Choroid plexus epithelial cell (primary cell): Measurements from ENCODE around the gene TMEM51.

ENCODE experiments used
- DNase-seq: peaks from one replicate; pipeline ENCODE4 v3.0.0-alpha.2; 2010; ENCODE audit warnings: low read depth
- H3K4me3 ChIP-seq: 2 replicates; pipeline ENCODE4 v1.5.1; 2011; ENCODE audit warnings: low read depth, mild to moderate bottlenecking, control low read depth, low read length, moderate library complexity
- CTCF ChIP-seq: conservative IDR thresholded peaks from 2 replicates; pipeline ENCODE4 v1.5.1; 2011; ENCODE audit warnings: low read depth, mild to moderate bottlenecking, control low read depth, inconsistent platforms, low read length, moderate library complexity

Gene TMEM51

DNA sequence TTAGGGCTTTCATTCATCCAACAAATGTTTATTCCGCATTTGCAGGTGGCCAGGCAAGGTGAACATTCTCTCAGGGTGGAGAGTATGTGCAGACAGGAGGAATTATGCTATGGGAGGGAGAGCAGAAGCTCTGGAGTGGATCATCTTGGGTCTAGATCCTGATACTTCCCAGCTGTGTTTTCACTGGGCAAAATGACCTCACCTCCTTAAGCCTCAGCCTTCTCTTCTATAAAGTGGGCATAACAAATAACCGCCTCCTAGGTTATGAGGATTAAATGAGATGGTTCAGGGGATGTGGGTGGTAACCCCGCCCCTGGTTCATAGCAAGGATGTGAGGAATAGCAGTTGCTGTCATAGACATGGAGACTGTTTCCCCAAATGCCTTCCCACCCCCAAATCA, 1.7 kb upstream of the TMEM51 start:
- no peak for TF ChIP-seq CTCF
- no peak overlapping the region for H3K4me3 ChIP-seq
- no peak for DNase-seq

GRCh38 chr1:15152318-15153183, 996 bp upstream of the TMEM51 start:
- peak; percentile 84 for TF ChIP-seq CTCF
- H3K4me3 ChIP-seq: peak overlapping the region; percentile 68
- peak; percentile 94 for DNase-seq

DNA sequence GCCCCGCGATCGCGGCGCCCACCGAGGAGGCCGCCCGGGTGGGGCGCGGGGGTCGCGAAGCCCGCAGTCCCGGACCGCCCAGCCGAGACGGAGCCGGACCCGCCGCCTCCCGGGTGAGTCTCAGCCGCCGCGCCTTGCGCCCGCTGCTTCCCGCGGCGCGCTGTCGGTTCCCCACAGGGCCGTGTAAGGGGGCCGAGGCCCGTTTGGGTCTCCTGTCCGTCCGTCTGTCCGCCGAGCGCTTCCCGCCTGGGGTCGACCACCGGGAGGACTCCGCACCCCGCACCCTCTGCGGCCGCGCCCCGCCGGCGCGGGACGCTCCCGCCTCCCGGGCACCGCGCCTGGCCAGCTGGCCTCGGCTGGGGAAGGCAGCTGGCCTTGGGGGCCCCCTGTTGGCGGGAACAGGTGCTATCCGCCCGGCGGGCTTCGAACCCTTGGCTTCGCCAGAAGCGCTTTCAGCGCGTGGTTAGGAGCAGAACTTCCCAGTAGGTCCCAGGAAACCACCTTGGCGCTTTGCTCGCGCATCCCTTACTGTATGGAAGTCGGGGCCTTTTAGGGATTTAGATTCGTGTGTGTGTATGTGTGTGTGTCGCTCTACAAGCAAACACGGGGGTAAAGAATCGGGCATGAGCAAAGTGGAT, 414 bp downstream of the TMEM51 start:
- H3K4me3 ChIP-seq: peak overlapping the region; percentile 68
- peak; percentile 62 for DNase-seq
- peak; percentile 68 for TF ChIP-seq CTCF

GRCh38 chr1:15154480-15155036, 1.0 kb downstream of the TMEM51 start:
- TF ChIP-seq CTCF: no peak
- DNase-seq: peak; percentile 43
- peak overlapping the region; percentile 68 for H3K4me3 ChIP-seq

- DNase-seq: no peak
- H3K4me3 ChIP-seq: no peak overlapping the region
- TF ChIP-seq CTCF: no peak
Observed at GRCh38 chr1:15155191-15155590, 1.6 kb downstream of the TMEM51 start.

- peak; percentile 44 for DNase-seq
- no peak for TF ChIP-seq CTCF
- H3K4me3 ChIP-seq: no peak overlapping the region
Observed at GRCh38 chr1:15155888-15156741, 2.6 kb downstream of the TMEM51 start.
